ENCODE measurements around the gene LRRC8B.

LRRC8B gene

GRCh38 chr1:89573410-89573809 lies 48.8 kb downstream of the LRRC8B start:
- no peak for TF ChIP-seq CTCF (IDR thresholded peaks at IDR 0.05)

GRCh38 chr1:89574621-89575020 lies 50.0 kb downstream of the LRRC8B start:
- no peak for TF ChIP-seq CTCF (IDR thresholded peaks at IDR 0.05)

GRCh38 chr1:89575207-89575606 lies 50.6 kb downstream of the LRRC8B start:
- no peak for TF ChIP-seq CTCF (IDR thresholded peaks at IDR 0.05)

- TF ChIP-seq CTCF (IDR thresholded peaks at IDR 0.05): no peak
These were observed 51.4 kb downstream of the LRRC8B start for GRCh38 chr1:89576013-89576412.

- TF ChIP-seq CTCF (IDR thresholded peaks at IDR 0.05): no peak
These were observed 53.5 kb downstream of the LRRC8B start for GRCh38 chr1:89578151-89578550.

GRCh38 chr1:89578946-89579684 lies 54.5 kb downstream of the LRRC8B start:
- TF ChIP-seq CTCF (IDR thresholded peaks at IDR 0.05): no peak

- no peak for TF ChIP-seq CTCF (IDR thresholded peaks at IDR 0.05)
These were observed 55.4 kb downstream of the LRRC8B start for GRCh38 chr1:89580036-89580435.

GRCh38 chr1:89581859-89582258 lies 57.2 kb downstream of the LRRC8B start:
- no peak for TF ChIP-seq CTCF (IDR thresholded peaks at IDR 0.05)

Data from LNCAP (cell line).